SK-N-MC (cell line): ENCODE data around the gene RANBP9.

Experiments used
- EZH2 ChIP-seq: fragments of 200-600 bp; sonication (generic); IDR thresholded peaks from one replicate; pipeline ENCODE4 v1.6.1; 2017; ENCODE audit warnings: antibody characterized with exemption
- FOXP2 ChIP-seq: optimal IDR thresholded peaks from 2 replicates; pipeline ENCODE3; 2011; ENCODE audit warnings: mild to moderate bottlenecking, moderate library complexity; ENCODE audit not compliant: insufficient read depth; ENCODE audit errors: extremely low read length, control extremely low read depth
- POLR2AphosphoS5 ChIP-seq: IDR thresholded peaks from 2 replicates; pipeline ENCODE4 v1.6.1; 2012; ENCODE audit warnings: mild to moderate bottlenecking, low read depth, low read length, borderline replicate concordance

DNA sequence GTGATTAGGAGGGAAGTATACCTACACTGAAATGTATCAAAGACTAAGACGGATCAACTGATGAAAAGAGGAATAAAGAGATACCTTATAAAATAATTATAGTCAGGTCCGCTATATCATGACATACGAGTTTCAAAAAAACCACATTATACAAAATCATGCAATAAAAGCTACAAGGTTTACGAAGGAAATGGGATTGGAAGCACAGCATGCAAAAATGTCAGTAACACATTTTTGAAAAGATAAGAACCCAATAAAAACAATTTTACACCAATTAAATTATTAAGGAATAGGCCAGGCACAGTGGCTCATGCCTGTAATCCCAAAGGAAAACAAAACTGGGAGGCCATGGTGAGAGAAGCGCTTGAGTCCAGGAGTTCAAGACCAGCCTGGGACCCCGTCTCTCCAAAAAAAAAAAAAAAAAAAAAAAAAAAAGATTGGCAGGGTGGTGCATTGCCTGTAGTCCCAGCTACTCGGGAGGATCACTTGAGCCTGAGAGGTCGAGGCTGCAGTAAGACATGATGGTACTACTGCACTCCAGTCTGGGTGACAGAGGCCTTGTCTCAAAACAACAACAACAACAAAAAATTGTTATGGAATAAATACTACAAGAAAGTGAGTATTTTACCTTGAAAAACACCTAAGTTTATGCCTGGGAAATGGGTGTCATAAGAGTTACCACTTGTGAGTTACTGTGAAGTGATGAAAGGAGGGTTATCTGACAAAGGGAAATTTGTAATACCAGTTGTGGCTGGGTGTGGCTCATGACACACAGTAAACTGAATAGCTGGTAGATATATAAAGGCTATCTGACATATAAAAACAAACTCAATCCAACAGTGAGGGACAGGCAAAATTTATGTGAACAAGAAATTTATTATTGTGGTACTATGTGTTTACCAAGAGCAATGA, 45.2 kb downstream of the RANBP9 start:
- no peak for TF ChIP-seq FOXP2
- no peak for TF ChIP-seq POLR2AphosphoS5
- TF ChIP-seq EZH2: no peak
